T-helper 2 cell treated with Interferon-gamma antibody and Interleukin-4, amounts not matched to agents 5 μg/mL and 100 μg/mL, for 36 hours (primary cell): ENCODE measurements around the gene CSRNP2.
"Not testable (repeated sequence)": the region's sequence is repeated elsewhere in the genome, so short reads cannot be mapped to it uniquely, and the experiment has no call there.

Experiments used
- DNase-seq: peaks from one replicate; pipeline ENCODE4 v3.0.0; 2021; ENCODE audit warnings: low spot score
- H3K27ac Mint-ChIP-seq: one replicate; pipeline ENCODE4 v1.8.0; 2021; ENCODE audit warnings: mild to moderate bottlenecking, mixed read lengths
- H3K27me3 Mint-ChIP-seq: one replicate; pipeline ENCODE4 v1.8.0; 2021; ENCODE audit warnings: low read depth, mixed read lengths
- H3K36me3 Mint-ChIP-seq: one replicate; pipeline ENCODE4 v1.8.0; 2021; ENCODE audit warnings: low read depth, mixed read lengths
- H3K4me1 Mint-ChIP-seq: one replicate; pipeline ENCODE4 v1.8.0; 2021; ENCODE audit warnings: low read depth, mixed read lengths
- H3K4me3 Mint-ChIP-seq: one replicate; pipeline ENCODE4 v1.8.0; 2022; ENCODE audit warnings: mild to moderate bottlenecking, moderate library complexity, mixed read lengths
- H3K9me3 Mint-ChIP-seq: one replicate; pipeline ENCODE4 v1.8.0; 2021; ENCODE audit warnings: mixed read lengths

Gene CSRNP2

DNA sequence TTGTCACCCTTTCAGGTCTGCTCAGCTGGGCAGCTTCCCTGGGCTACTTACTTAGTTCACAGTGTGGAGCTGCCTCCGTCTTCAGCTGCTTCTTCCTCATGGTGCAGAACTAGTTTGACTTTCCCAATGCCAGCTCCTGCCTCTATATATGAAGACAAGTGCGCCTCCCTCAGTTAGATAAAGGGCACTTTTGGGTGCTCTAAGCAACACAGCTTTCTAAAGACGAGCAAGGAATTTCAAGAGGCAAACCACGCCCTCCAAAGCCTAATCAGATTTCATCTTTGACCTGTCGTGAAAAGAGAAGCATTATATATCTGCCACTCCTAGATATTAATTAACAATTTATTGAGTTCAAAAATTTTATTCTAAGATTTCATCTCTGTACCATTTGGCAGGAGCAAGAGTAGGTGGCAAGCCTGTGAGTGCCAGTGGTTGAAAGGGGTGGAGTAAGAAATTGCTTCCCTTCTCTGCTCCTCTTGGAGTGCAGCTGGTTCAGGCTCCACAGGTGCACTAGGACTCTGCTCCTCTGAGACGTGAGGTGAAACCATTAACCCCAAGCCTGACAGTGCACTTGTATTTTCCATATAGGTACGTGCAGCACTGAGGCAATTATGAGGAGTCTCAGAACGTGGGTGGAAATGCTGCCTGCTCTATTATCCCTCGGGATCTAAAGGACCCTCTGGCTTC is 55.1 kb downstream of the CSRNP2 start:
- no peaks in the 10 kb centered on the region for H3K36me3 Mint-ChIP-seq
- peak; percentile 17 for DNase-seq
- peaks cover 8% of the 10 kb centered on the region for H3K27me3 Mint-ChIP-seq
- H3K27ac Mint-ChIP-seq: no peak overlapping the region
- H3K4me3 Mint-ChIP-seq: no peak overlapping the region
- H3K9me3 Mint-ChIP-seq: no peaks in the 10 kb centered on the region
- H3K4me1 Mint-ChIP-seq: peaks cover 35% of the 10 kb centered on the region

- Mint-ChIP-seq H3K27me3 (peaks cover 8% of the 10 kb centered on the region), H3K27ac (no peak overlapping the region), H3K9me3 (no peaks in the 10 kb centered on the region), H3K36me3 (no peaks in the 10 kb centered on the region), H3K4me3 (peak overlapping the region; percentile 27), H3K4me1 (peaks cover 38% of the 10 kb centered on the region)
- no peak for DNase-seq
Measured at GRCh38 chr12:51027342-51027835, 56.0 kb downstream of the CSRNP2 start.

- H3K4me3 Mint-ChIP-seq: peak within 1 kb of the TSS; percentile 92
- peak within 1 kb of the TSS; percentile 98 for H3K27ac Mint-ChIP-seq
- no peaks in the 10 kb centered on the region for H3K36me3 Mint-ChIP-seq
- no peaks in the 10 kb centered on the region for H3K9me3 Mint-ChIP-seq
- H3K4me1 Mint-ChIP-seq: peaks cover 46% of the 10 kb centered on the region
- H3K27me3 Mint-ChIP-seq: peaks cover 8% of the 10 kb centered on the region
- peak; percentile 94 for DNase-seq
Measured at GRCh38 chr12:51025836-51026638, 57.4 kb downstream of the CSRNP2 start, which contains the start of gene SLC11A2. SLC11A2 (minus strand) TSS chr12:51026384; CDS start chr12:51010728, 15,656 bp downstream.

DNA sequence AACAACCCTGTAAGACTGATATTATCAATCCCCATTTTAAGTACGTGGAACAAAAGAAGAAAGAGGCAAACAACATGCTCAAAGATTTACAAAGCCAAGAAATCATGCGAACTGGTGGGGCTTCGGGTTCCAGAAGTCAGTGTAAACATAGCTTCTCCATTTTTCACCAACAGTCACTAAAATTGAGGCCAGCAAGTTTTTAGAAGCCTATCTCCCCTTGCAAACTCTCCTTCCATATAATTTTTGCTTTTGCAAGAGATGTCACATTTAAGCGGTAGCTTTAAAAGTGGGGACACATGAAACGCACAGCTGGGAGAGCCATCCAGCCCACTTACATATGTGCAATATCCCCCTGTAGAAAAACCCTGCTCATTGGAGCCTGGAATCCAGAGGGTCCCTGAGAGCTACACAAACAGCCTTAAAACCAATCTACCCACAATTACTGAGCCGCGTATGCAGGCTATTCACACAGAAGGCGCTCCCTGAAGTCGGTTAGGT is 58.0 kb downstream of the CSRNP2 start:
- no peak for DNase-seq
- Mint-ChIP-seq H3K4me3 (peak overlapping the region; percentile 92), H3K9me3 (no peaks in the 10 kb centered on the region), H3K27ac (peak overlapping the region; percentile 98), H3K27me3 (peaks cover 8% of the 10 kb centered on the region), H3K36me3 (no peaks in the 10 kb centered on the region), H3K4me1 (peaks cover 51% of the 10 kb centered on the region)

GRCh38 chr12:51023625-51024382 is 59.6 kb downstream of the CSRNP2 start:
- no peaks in the 10 kb centered on the region for H3K36me3 Mint-ChIP-seq
- peak overlapping the region; percentile 92 for H3K4me3 Mint-ChIP-seq
- peaks cover 3% of the 10 kb centered on the region for H3K27me3 Mint-ChIP-seq
- peak overlapping the region; percentile 98 for H3K27ac Mint-ChIP-seq
- H3K9me3 Mint-ChIP-seq: no peaks in the 10 kb centered on the region
- no peak for DNase-seq
- H3K4me1 Mint-ChIP-seq: peaks cover 57% of the 10 kb centered on the region

GRCh38 chr12:51021694-51022093 is 61.7 kb downstream of the CSRNP2 start:
- Mint-ChIP-seq H3K27me3 (no peaks in the 10 kb centered on the region), H3K36me3 (no peaks in the 10 kb centered on the region), H3K4me1 (peaks cover 49% of the 10 kb centered on the region), H3K4me3 (peak overlapping the region; percentile 72), H3K27ac (peak overlapping the region; percentile 67), H3K9me3 (no peaks in the 10 kb centered on the region)
- no peak for DNase-seq

DNA sequence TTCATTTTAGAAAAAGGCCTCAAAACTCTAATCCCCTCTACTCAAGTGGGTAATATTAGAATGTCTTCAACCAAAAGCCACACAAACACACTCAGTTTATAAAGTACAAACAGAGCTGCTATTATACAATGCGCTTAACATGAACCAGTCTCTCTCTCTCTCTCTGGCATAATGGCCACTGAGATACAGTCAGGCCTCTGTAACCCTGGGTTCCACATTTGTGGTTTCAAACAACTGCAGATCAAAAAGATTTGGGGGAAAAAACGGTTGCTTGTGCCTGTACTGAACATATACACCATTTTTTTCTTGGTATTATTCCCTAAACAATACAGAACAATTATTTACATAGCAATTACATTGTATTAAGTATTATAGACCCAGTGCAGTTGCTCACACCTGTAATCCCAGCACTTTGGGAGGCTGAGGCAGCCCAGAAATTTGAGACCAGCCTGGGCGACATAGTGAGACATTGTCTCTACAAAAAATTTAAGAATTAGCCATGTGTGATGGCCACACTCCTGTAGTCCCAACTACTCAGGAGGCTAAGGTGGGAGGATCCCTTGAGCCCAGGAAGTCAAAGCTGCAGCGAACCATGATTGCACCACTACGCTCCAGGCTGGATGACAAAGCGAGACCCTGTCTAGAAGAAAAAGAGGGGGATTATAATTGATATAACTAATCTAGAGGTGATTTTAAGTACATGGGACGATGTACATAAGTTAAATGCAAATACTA is 62.8 kb downstream of the CSRNP2 start:
- H3K27ac Mint-ChIP-seq: peak overlapping the region; percentile 27
- H3K4me3 Mint-ChIP-seq: peak overlapping the region; percentile 22
- H3K4me1 Mint-ChIP-seq: peaks cover 44% of the 10 kb centered on the region

DNA sequence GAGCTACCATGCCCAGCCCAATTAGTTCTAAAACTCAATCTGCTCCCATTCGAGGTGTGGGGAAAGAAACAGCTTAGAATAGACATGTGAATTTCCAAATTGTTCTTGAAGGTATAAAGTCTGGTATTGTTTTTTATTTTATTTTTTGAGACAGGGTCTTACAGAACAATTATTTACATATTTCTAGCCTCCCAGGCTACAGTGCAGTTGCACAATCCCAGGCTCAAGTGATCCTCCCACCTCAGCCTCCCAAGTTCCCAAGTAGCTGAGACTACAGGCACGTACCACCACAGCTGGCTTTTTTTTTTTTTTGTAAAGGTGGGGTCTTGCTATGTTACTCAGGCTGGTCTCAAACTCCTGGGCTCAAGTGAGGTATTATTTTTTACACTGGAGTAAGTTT is 63.5 kb downstream of the CSRNP2 start:
- Mint-ChIP-seq H3K4me3 (no peak overlapping the region), H3K36me3 (no peaks in the 10 kb centered on the region), H3K4me1 (peaks cover 39% of the 10 kb centered on the region), H3K27ac (no peak overlapping the region), H3K27me3 (no peaks in the 10 kb centered on the region), H3K9me3 (no peaks in the 10 kb centered on the region)
- DNase-seq: no peak

More for the DNA sequence above, 62.8 kb downstream of the CSRNP2 start:
- Mint-ChIP-seq H3K36me3 (no peaks in the 10 kb centered on the region), H3K27me3 (no peaks in the 10 kb centered on the region), H3K9me3 (no peaks in the 10 kb centered on the region)
- DNase-seq: no peak

DNA sequence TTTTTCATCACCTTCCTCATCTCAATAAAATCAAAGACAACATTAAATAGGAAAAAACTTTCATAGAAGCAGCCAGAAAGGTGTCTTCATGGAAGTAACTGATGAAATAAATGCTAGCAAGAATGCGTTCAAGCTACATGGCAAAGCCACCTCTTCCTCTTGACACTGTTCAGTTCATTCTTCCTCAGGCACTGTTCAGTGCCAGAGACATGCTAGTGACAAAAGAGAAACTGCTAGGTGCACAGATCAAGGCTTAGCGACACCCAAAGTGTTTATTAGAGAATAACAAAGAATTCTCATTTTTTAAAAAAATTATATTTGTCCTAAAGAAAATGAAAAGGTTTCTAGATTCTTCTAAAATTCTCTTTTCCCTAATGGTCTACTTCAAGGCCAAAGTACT is 64.4 kb downstream of the CSRNP2 start:
- H3K4me1 Mint-ChIP-seq: peaks cover 30% of the 10 kb centered on the region
- DNase-seq: no peak
- H3K27ac Mint-ChIP-seq: no peak overlapping the region
- H3K36me3 Mint-ChIP-seq: no peaks in the 10 kb centered on the region
- no peaks in the 10 kb centered on the region for H3K27me3 Mint-ChIP-seq
- no peak overlapping the region for H3K4me3 Mint-ChIP-seq
- no peaks in the 10 kb centered on the region for H3K9me3 Mint-ChIP-seq

DNA sequence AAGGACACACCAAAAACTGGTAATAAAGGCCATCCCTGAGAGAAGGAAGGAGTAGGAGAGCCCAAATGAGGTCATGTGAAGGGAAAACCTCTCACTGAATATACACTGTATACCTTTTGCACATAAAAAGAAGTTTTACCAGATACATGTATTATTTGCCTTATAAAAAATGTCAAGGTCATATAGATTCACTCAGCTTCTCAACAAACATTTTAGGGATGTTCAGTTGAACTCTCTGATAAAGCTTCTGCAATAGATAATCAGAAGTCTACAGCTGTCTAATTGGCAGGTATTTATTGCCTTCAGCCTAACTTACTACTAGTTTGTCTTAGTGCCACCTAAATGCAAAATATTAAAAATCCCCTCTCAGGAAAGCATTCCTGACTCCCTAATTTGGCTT is 65.9 kb downstream of the CSRNP2 start:
- Mint-ChIP-seq H3K27ac (no peak overlapping the region), H3K27me3 (no peaks in the 10 kb centered on the region), H3K36me3 (no peaks in the 10 kb centered on the region), H3K4me3 (no peak overlapping the region), H3K9me3 (no peaks in the 10 kb centered on the region), H3K4me1 (peaks cover 27% of the 10 kb centered on the region)
- no peak for DNase-seq

GRCh38 chr12:51014467-51014866 is 68.9 kb downstream of the CSRNP2 start:
- not testable (repeated sequence) for H3K9me3 Mint-ChIP-seq, H3K27me3 Mint-ChIP-seq, DNase-seq, H3K4me3 Mint-ChIP-seq, H3K27ac Mint-ChIP-seq, H3K36me3 Mint-ChIP-seq
- peaks cover 16% of the 10 kb centered on the region for H3K4me1 Mint-ChIP-seq

DNA sequence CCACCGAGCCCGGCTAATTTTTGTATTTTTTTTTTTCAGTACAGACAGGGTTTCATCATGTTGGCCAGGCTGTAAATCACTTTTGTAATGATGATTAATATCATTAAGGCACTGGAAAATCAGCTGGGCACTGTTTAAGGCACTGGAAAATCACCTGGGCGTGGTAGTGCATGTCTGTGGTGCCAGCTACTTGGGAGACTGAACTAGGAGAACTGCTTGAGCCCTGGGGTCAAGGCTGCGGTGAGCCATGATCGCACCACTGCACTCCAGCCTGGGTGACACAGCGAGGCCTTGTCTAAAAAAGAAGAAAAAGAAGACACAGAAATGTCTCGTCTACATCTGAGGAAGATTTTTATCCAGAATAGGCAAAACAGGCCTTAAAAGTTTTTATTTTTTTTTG is 70.0 kb downstream of the CSRNP2 start:
- no peaks in the 10 kb centered on the region for H3K9me3 Mint-ChIP-seq
- no peak for DNase-seq
- no peaks in the 10 kb centered on the region for H3K27me3 Mint-ChIP-seq
- peaks cover 20% of the 10 kb centered on the region for H3K4me1 Mint-ChIP-seq
- peaks cover 4% of the 10 kb centered on the region for H3K36me3 Mint-ChIP-seq
- H3K4me3 Mint-ChIP-seq: no peak overlapping the region
- no peak overlapping the region for H3K27ac Mint-ChIP-seq

DNA sequence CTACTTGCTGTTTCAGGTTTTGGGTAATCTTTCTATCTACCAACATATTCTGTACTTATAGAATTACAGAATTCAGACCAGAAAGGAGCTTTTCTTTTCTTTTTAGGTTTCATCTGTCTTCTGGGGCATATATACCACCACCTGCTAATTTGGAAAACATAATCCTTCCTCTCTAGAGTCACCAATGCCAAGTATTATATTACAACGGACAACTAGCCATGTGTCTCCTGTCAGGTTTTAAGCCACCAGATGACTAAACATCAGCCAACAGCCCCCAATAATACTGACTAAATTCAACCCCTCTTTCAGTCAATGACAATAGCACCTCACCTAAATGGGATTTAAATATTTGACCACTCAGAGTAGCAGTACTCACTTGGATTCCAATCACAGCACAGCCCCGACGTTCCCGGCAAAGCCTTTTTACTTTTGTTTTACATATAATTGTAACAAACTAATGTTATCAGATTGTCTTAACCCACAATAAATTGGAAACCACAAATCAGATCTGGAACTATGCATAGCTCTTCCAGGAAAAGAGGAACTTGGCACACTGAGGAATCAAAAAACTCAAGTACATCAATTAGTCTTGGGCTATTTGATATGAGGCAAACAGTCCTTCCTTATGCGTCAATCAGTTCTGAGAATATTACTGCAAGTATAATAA is 70.7 kb downstream of the CSRNP2 start:
- peaks cover 20% of the 10 kb centered on the region for H3K4me1 Mint-ChIP-seq

More for the DNA sequence above, 70.7 kb downstream of the CSRNP2 start:
- Mint-ChIP-seq H3K27ac (no peak overlapping the region), H3K27me3 (no peaks in the 10 kb centered on the region), H3K9me3 (no peaks in the 10 kb centered on the region), H3K36me3 (peaks cover 6% of the 10 kb centered on the region), H3K4me3 (no peak overlapping the region)
- no peak for DNase-seq
